ENCODE results near the gene PKNOX1. TPM values are rescaled to one million over a fixed set of nuclear protein-coding genes. Genes with fewer than 3 reads are reported as not detected.
A peak's percentile ranks its signal among the peaks of the same experiment; 100 is the strongest.

Gene PKNOX1
- total and polyA plus RNA-seq, 2 of the 13 experiments (the other 11 are each of a cell fraction or from before 2014, with no cell fraction given): 7.9 to 16.2 TPM

DNA sequence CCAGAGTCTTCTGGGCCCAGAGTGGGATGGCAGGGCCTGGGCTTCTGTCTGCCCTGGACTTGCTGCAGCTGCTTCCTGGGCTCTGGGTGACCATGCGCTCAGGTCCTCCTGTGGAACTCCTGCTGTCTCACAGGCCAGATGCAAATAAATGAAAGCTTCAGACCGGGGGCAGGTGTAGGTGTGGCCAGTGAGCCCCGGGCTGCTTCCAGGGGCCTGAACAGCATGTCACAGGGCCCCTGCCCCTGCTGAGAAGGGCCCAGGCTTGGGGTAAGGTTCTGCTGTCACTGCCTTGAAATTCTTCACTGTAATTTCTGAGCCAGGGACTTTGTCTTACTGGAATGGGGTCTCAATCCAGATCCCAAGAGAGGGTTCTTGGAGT is 2.5 kb upstream of the PKNOX1 start:
- Histone ChIP-seq H3K9me3 (ENCODE audit: low read length) (no peaks in the 10 kb centered on the region), H3K27me3 (ENCODE audit: control insufficient read depth in 1 of 2, insufficient read depth in 2 of 2, low read length in 2 of 2) (no peaks in the 10 kb centered on the region; a peak in 1 of 5 replicates), H3K79me2 (ENCODE audit: insufficient read depth, low read length) (peaks cover 16% of the 10 kb centered on the region), H3K27ac (ENCODE audit: extremely low read length, insufficient read depth, low read length) (peak overlapping the region; percentile 47), H3K9ac (ENCODE audit: insufficient read depth, low read depth, low read length) (peak overlapping the region; percentile 61), H3K36me3 (replicated peaks in 1 of 2; ENCODE audit: control insufficient read depth in 1 of 2, insufficient read depth in 2 of 2, low read length in 2 of 2) (no peaks in the 10 kb centered on the region), H4K20me1 (ENCODE audit: insufficient read depth, low read length) (no peaks in the 10 kb centered on the region), H2AFZ (ENCODE audit: low read length) (peak overlapping the region; percentile 76), H3K4me3 (replicated peaks in 1 of 3; ENCODE audit: insufficient read depth in 1 of 3, low read depth in 2 of 3, low read length in 3 of 3) (peak overlapping the region; percentile 32 to 60 (median 57)), H3K4me1 (ENCODE audit: insufficient read depth, low read length) (peaks cover 51% of the 10 kb centered on the region), H3K4me2 (ENCODE audit: low read depth, low read length) (peak overlapping the region; percentile 86)
- DNase-seq (ENCODE audit: low spot score) (peak; percentile 51), FAIRE-seq (no peak), ATAC-seq (peak; percentile 36)
- BruUV-seq (replicated peaks): no TSS peak
- in situ Hi-C loops (cut with HindIII; ENCODE audit: extremely low pct_ligation_motif_present, low pct_unique_long_range_greater_than_20kb): no loop called here
- POLR2A ChIA-PET: interaction anchor here (0.6 to 1.4 kb wide), 3 partner anchors 13 to 79 kb away, joined by 5 to 10 read pairs (median 5); partner anchors contain the start of gene NDUFV3
- CTCF ChIA-PET (ENCODE audit: low intra/inter-chr PET ratio, low total read pairs): no interaction called here
- 6% methylated on average over 3 of the region's 3 CpGs for WGBS (ENCODE audit: low lambda C conversion rate)
- intact Hi-C loops (cut with micrococcal nuclease; ENCODE audit: unreplicated experiment): loop anchor here (5.0 kb wide), 1 partner anchor 50 kb away; no protein-coding TSS in a partner anchor
- TF ChIP-seq ZFP37 (CRISPR knock-in tag; IDR thresholded peaks at IDR 0.05; ENCODE audit: borderline replicate concordance) (no peak), ZNF496 (CRISPR knock-in tag; IDR thresholded peaks at IDR 0.05; ENCODE audit: insufficient replicate concordance) (no peak), PRDM10 (CRISPR knock-in tag; IDR thresholded peaks at IDR 0.05; ENCODE audit: low read depth) (peak; percentile 56; the same call in 1 of the 2 replicates), PHF21A (CRISPR knock-in tag; IDR thresholded peaks at IDR 0.05) (0 out of 2 replicates have a peak, but pooled peaks have one; percentile 37), ZEB1 (IDR thresholded peaks at IDR 0.05; ENCODE audit: insufficient replicate concordance, low read depth) (peak; percentile 31), ZNF839 (CRISPR knock-in tag; IDR thresholded peaks at IDR 0.05; ENCODE audit: borderline replicate concordance) (no peak), SNAPC4 (CRISPR knock-in tag; IDR thresholded peaks at IDR 0.05) (no peak), HNRNPL (IDR thresholded peaks at IDR 0.05; ENCODE audit: low read depth, low read length) (0 out of 2 replicates have a peak, but pooled peaks have one; percentile 34), PAF1 (CRISPR knock-in tag; IDR thresholded peaks at IDR 0.05) (no peak), ZNF562 (CRISPR knock-in tag; IDR thresholded peaks at IDR 0.05; ENCODE audit: borderline replicate concordance) (no peak), AHR (CRISPR knock-in tag; IDR thresholded peaks at IDR 0.05) (no peak), POLR2A (IDR thresholded peaks at IDR 0.05; ENCODE audit: insufficient read depth in 1 of 2, low read depth in 2 of 2, low read length in 2 of 2) (peak; percentile 23 to 50; a peak in 3 of 4 replicates), IRF2 (CRISPR knock-in tag; IDR thresholded peaks at IDR 0.05) (no peak), ZNF776 (CRISPR knock-in tag; IDR thresholded peaks at IDR 0.05) (no peak)
- TF ChIP-seq, protein P1, sequence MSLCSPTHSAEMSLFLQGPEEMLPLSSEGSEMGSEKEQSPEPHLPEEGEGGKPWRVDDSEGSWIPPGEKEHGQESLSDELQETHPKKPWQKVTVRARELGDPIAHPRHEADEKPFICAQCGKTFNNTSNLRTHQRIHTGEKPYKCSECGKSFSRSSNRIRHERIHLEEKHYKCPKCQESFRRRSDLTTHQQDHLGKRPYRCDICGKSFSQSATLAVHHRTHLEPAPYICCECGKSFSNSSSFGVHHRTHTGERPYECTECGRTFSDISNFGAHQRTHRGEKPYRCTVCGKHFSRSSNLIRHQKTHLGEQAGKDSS (CRISPR knock-in tag; IDR thresholded peaks at IDR 0.05; ENCODE audit: borderline replicate concordance, low read depth): no peak
- TF ChIP-seq, protein P2, sequence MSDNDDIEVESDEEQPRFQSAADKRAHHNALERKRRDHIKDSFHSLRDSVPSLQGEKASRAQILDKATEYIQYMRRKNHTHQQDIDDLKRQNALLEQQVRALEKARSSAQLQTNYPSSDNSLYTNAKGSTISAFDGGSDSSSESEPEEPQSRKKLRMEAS (IDR thresholded peaks at IDR 0.05): peak; percentile 40; the same call in 1 of the 2 replicates
